ENCODE results near the gene MFSD6L. TPM values are rescaled to one million over a fixed set of nuclear protein-coding genes. Genes with fewer than 3 reads are reported as not detected.
A peak's percentile ranks its signal among the peaks of the same experiment; 100 is the strongest.

The MFSD6L gene
- total and polyA plus RNA-seq, 10 of the 15 experiments (the other 5 are each of a cell fraction or from before 2014, with no cell fraction given): 0.39 to 3.1 (median 1.1) TPM

- TF ChIP-seq RFX5 (IDR thresholded peaks at IDR 0.05; ENCODE audit: low read depth, low read length): no peak
- no peak for TF ChIP-seq CEBPB (IDR thresholded peaks at IDR 0.05; ENCODE audit: borderline replicate concordance in 1 of 2, low read depth in 2 of 2, low read length in 2 of 2)
- no peak for TF ChIP-seq SMC3 (IDR thresholded peaks at IDR 0.05; ENCODE audit: borderline replicate concordance, low read length)
- TF ChIP-seq, protein P1, sequence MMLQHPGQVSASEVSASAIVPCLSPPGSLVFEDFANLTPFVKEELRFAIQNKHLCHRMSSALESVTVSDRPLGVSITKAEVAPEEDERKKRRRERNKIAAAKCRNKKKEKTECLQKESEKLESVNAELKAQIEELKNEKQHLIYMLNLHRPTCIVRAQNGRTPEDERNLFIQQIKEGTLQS (IDR thresholded peaks at IDR 0.05; ENCODE audit: borderline replicate concordance, extremely low read depth, low read depth, low read length): 0 out of 2 replicates have a peak, but pooled peaks have one; percentile 38
- no peak for TF ChIP-seq TCF12 (IDR thresholded peaks at IDR 0.05; ENCODE audit: low read depth, low read length)
- TF ChIP-seq USF1 (IDR thresholded peaks at IDR 0.05; ENCODE audit: borderline replicate concordance, extremely low read length, insufficient read depth, low read depth, low read length): peak; percentile 71
- TF ChIP-seq, protein P2, sequence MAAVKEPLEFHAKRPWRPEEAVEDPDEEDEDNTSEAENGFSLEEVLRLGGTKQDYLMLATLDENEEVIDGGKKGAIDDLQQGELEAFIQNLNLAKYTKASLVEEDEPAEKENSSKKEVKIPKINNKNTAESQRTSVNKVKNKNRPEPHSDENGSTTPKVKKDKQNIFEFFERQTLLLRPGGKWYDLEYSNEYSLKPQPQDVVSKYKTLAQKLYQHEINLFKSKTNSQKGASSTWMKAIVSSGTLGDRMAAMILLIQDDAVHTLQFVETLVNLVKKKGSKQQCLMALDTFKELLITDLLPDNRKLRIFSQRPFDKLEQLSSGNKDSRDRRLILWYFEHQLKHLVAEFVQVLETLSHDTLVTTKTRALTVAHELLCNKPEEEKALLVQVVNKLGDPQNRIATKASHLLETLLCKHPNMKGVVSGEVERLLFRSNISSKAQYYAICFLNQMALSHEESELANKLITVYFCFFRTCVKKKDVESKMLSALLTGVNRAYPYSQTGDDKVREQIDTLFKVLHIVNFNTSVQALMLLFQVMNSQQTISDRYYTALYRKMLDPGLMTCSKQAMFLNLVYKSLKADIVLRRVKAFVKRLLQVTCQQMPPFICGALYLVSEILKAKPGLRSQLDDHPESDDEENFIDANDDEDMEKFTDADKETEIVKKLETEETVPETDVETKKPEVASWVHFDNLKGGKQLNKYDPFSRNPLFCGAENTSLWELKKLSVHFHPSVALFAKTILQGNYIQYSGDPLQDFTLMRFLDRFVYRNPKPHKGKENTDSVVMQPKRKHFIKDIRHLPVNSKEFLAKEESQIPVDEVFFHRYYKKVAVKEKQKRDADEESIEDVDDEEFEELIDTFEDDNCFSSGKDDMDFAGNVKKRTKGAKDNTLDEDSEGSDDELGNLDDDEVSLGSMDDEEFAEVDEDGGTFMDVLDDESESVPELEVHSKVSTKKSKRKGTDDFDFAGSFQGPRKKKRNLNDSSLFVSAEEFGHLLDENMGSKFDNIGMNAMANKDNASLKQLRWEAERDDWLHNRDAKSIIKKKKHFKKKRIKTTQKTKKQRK (IDR thresholded peaks at IDR 0.05; ENCODE audit: low read depth, low read length): no peak
- TF ChIP-seq ZNF274 (IDR thresholded peaks at IDR 0.05; ENCODE audit: insufficient read depth, insufficient read length): no peak
- no peak for TF ChIP-seq CREB1 (IDR thresholded peaks at IDR 0.05; ENCODE audit: low read depth)
- TF ChIP-seq STAT3 (IDR thresholded peaks at IDR 0.05; ENCODE audit: low read depth, low read length): no peak
- no peak for TF ChIP-seq NRF1 (conservative IDR thresholded peaks at IDR 0.05; ENCODE audit: low read depth, low read length)
- no peak for TF ChIP-seq RELA (IDR thresholded peaks at IDR 0.05; ENCODE audit: borderline replicate concordance, partially characterized antibody)
Observed at GRCh38 chr17:8846768-8847211, 47.6 kb upstream of the MFSD6L start (continued).
